Neural cell (in vitro differentiated cells): Measurements from ENCODE around the gene KRT35. TPM values are rescaled to one million over a fixed set of nuclear protein-coding genes. Genes with fewer than 3 reads are reported as not detected.

Experiments used
- H2AFZ ChIP-seq: fragments of 200-600, 300-800 bp; sonication (generic), shearing (Covaris generic); 2 replicates; pipeline ENCODE4 v1.6.0; 2014; ENCODE audit warnings: low read depth, mild to moderate bottlenecking, antibody characterized with exemption, low read length, moderate library complexity
- H3F3A ChIP-seq: fragments of 200-600 bp; shearing (Covaris generic); 2 replicates; pipeline ENCODE4 v1.6.1; 2016; ENCODE audit warnings: mild to moderate bottlenecking, moderate library complexity, mixed read lengths, antibody characterized with exemption, low read length; ENCODE audit not compliant: insufficient read depth, poor library complexity, severe bottlenecking
- H3K27ac ChIP-seq: fragments of 200-600, 300-800 bp; sonication (generic), shearing (Covaris generic); 2 replicates; pipeline ENCODE4 v1.5.1; 2014; ENCODE audit warnings: mild to moderate bottlenecking, low read length, moderate library complexity
- H3K27me3 ChIP-seq: fragments of 300-800, 200-600 bp; sonication (generic), shearing (Covaris generic); 2 replicates; pipeline ENCODE4 v1.6.0; 2014; ENCODE audit warnings: mild to moderate bottlenecking, low read depth, low read length, moderate library complexity; ENCODE audit not compliant: insufficient read depth
- H3K36me3 ChIP-seq: fragments of 300-800, 200-600 bp; sonication (generic), shearing (Covaris generic); 2 replicates; pipeline ENCODE4 v1.5.1; 2014; ENCODE audit warnings: mild to moderate bottlenecking, antibody characterized with exemption, low read length, moderate library complexity; ENCODE audit not compliant: insufficient read depth
- H3K4me2 ChIP-seq: fragments of 300-800, 200-600 bp; sonication (generic), shearing (Covaris generic); 2 replicates; pipeline ENCODE4 v1.6.0; 2014; ENCODE audit warnings: mild to moderate bottlenecking, low read length
- H3K4me3 ChIP-seq: fragments of 300-800, 200-600 bp; sonication (generic), shearing (Covaris generic); 2 replicates; pipeline ENCODE4 v1.5.1; 2014; ENCODE audit warnings: mild to moderate bottlenecking, low read length, moderate library complexity
- H3K79me2 ChIP-seq: fragments of 200-600 bp; shearing (Covaris generic); replicated peaks from 2 replicates; pipeline ENCODE4 v1.6.0; 2014; ENCODE audit warnings: mild to moderate bottlenecking, low read length, moderate library complexity; ENCODE audit not compliant: insufficient read depth
- H3K9ac ChIP-seq: fragments of 300-800, 200-600 bp; sonication (generic), shearing (Covaris generic); 2 replicates; pipeline ENCODE4 v1.6.1; 2016; ENCODE audit warnings: mild to moderate bottlenecking, low read length, mixed read lengths
- H3K9me2 ChIP-seq: fragments of 200-600 bp; shearing (Covaris generic); 2 replicates; pipeline ENCODE4 v1.6.1; 2016; ENCODE audit warnings: mild to moderate bottlenecking, low read length, mixed read lengths; ENCODE audit not compliant: insufficient read depth
- H3K9me3 ChIP-seq: fragments of 200-600, 300-800 bp; sonication (generic), shearing (Covaris generic); 2 replicates; pipeline ENCODE4 v1.6.1; 2016; ENCODE audit warnings: mild to moderate bottlenecking, mixed run types, low read length, moderate library complexity, mixed read lengths
- H4K20me1 ChIP-seq: fragments of 200-600 bp; shearing (Covaris generic); 2 replicates; pipeline ENCODE4 v1.6.1; 2016; ENCODE audit warnings: mild to moderate bottlenecking, mixed run types; ENCODE audit not compliant: insufficient read depth
- EP300 ChIP-seq: fragments of 450-650 bp; conservative IDR thresholded peaks from 2 replicates; pipeline ENCODE4 v1.6.1; 2014; ENCODE audit warnings: antibody characterized with exemption, mild to moderate bottlenecking, moderate library complexity; ENCODE audit not compliant: poor library complexity, severe bottlenecking
- EZH2 ChIP-seq: fragments of 200-600, 300-800 bp; shearing (Covaris generic), sonication (generic); IDR thresholded peaks from 2 replicates; pipeline ENCODE4 v1.6.1; 2014; ENCODE audit warnings: antibody characterized with exemption, low read length, borderline replicate concordance, mild to moderate bottlenecking; ENCODE audit not compliant: insufficient read depth, poor library complexity, severe bottlenecking
- MXI1 ChIP-seq: fragments of 450-650 bp; conservative IDR thresholded peaks from 2 replicates; pipeline ENCODE4 v1.6.1; 2014; ENCODE audit warnings: antibody characterized with exemption, mild to moderate bottlenecking; ENCODE audit not compliant: poor library complexity, severe bottlenecking
- POLR2AphosphoS5 ChIP-seq: IDR thresholded peaks from 2 replicates; pipeline ENCODE4 v1.6.1; 2012
- RAD21 ChIP-seq: fragments of 450-650 bp; conservative IDR thresholded peaks from 2 replicates; pipeline ENCODE4 v1.6.1; 2014; ENCODE audit warnings: antibody characterized with exemption, mild to moderate bottlenecking, moderate library complexity
- REST ChIP-seq: IDR thresholded peaks from 2 replicates; pipeline ENCODE4 v1.6.1; 2012; ENCODE audit warnings: borderline replicate concordance
- SMC3 ChIP-seq: fragments of 450-650 bp; conservative IDR thresholded peaks from 2 replicates; pipeline ENCODE4 v1.6.1; 2014; ENCODE audit warnings: antibody characterized with exemption, mild to moderate bottlenecking, moderate library complexity; ENCODE audit not compliant: poor library complexity
- TAF1 ChIP-seq: IDR thresholded peaks from 2 replicates; pipeline ENCODE4 v1.6.1; 2012; ENCODE audit warnings: low read depth
- polyA plus RNA-seq: library from polyadenylated mRNA; depleted of rRNA; stranded (reverse); fragments of >200 nt; gene quantifications from 2 replicates; pipeline ENCODE4 v1.2.3, GENCODE V29; 2014
- TF ChIP-seq, protein P1 (sequence below): fragments of 450-650 bp; IDR thresholded peaks from 2 replicates; pipeline ENCODE4 v1.5.1; 2014; ENCODE audit warnings: antibody characterized with exemption, mild to moderate bottlenecking, moderate library complexity; ENCODE audit not compliant: poor library complexity, severe bottlenecking

The KRT35 gene
- polyA plus RNA-seq, 1 donor from 2014 or later = not detected

DNA sequence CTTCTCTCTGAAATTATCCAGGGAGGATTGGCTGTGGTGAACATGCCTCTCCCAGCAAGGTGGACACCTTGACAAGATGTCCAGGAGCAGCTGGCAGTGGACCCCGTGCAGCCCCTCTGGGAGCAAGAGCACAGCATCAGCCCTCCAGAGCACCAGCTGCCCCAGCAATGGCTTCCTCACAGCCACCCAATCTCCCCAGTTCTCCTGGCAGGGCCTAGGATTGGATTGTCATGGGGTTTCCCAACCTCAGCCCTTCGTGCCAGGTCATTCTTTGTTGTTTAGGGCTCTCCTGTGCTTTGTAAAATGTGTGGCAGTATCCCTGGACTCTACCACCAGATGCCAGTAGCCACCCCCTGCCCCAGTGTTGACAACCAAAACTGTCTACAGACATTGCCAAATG is 10.5 kb upstream of the KRT35 start:
- TF ChIP-seq POLR2AphosphoS5 (no peak), REST (no peak), EP300 (no peak), RAD21 (no peak), MXI1 (no peak), EZH2 (no peak)
- TF ChIP-seq, protein P1, sequence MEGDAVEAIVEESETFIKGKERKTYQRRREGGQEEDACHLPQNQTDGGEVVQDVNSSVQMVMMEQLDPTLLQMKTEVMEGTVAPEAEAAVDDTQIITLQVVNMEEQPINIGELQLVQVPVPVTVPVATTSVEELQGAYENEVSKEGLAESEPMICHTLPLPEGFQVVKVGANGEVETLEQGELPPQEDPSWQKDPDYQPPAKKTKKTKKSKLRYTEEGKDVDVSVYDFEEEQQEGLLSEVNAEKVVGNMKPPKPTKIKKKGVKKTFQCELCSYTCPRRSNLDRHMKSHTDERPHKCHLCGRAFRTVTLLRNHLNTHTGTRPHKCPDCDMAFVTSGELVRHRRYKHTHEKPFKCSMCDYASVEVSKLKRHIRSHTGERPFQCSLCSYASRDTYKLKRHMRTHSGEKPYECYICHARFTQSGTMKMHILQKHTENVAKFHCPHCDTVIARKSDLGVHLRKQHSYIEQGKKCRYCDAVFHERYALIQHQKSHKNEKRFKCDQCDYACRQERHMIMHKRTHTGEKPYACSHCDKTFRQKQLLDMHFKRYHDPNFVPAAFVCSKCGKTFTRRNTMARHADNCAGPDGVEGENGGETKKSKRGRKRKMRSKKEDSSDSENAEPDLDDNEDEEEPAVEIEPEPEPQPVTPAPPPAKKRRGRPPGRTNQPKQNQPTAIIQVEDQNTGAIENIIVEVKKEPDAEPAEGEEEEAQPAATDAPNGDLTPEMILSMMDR = no peak
- H3F3A ChIP-seq = no peaks in the 10 kb centered on the region
- H3K27ac ChIP-seq = no peak overlapping the region
- no peaks in the 10 kb centered on the region for H3K36me3 ChIP-seq
- no peaks in the 10 kb centered on the region for H3K79me2 ChIP-seq
- H3K9me2 ChIP-seq = no peaks in the 10 kb centered on the region
- H3K9ac ChIP-seq = no peak overlapping the region
- no peak overlapping the region for H3K4me2 ChIP-seq
- no peak overlapping the region for H3K4me3 ChIP-seq
- no peaks in the 10 kb centered on the region for H3K27me3 ChIP-seq
- no peak overlapping the region for H2AFZ ChIP-seq
- H3K9me3 ChIP-seq = no peaks in the 10 kb centered on the region
- H4K20me1 ChIP-seq = no peaks in the 10 kb centered on the region

- Histone ChIP-seq H3K27me3 (no peaks in the 10 kb centered on the region), H3K79me2 (no peaks in the 10 kb centered on the region), H3K9me3 (no peaks in the 10 kb centered on the region), H3K4me3 (no peak overlapping the region), H3F3A (no peaks in the 10 kb centered on the region), H3K9me2 (no peaks in the 10 kb centered on the region), H2AFZ (no peak overlapping the region), H3K4me2 (no peak overlapping the region), H3K36me3 (no peaks in the 10 kb centered on the region), H3K9ac (no peak overlapping the region), H4K20me1 (no peaks in the 10 kb centered on the region), H3K27ac (no peak overlapping the region)
- TF ChIP-seq TAF1 (no peak), SMC3 (no peak), EZH2 (no peak), POLR2AphosphoS5 (no peak), REST (no peak), MXI1 (no peak), RAD21 (no peak), EP300 (no peak)
- TF ChIP-seq, protein P1 = no peak
Measured at GRCh38 chr17:41490000-41490990, 9.3 kb upstream of the KRT35 start.
